Measurements from ENCODE around the gene KCNC1.

Gene KCNC1

DNA sequence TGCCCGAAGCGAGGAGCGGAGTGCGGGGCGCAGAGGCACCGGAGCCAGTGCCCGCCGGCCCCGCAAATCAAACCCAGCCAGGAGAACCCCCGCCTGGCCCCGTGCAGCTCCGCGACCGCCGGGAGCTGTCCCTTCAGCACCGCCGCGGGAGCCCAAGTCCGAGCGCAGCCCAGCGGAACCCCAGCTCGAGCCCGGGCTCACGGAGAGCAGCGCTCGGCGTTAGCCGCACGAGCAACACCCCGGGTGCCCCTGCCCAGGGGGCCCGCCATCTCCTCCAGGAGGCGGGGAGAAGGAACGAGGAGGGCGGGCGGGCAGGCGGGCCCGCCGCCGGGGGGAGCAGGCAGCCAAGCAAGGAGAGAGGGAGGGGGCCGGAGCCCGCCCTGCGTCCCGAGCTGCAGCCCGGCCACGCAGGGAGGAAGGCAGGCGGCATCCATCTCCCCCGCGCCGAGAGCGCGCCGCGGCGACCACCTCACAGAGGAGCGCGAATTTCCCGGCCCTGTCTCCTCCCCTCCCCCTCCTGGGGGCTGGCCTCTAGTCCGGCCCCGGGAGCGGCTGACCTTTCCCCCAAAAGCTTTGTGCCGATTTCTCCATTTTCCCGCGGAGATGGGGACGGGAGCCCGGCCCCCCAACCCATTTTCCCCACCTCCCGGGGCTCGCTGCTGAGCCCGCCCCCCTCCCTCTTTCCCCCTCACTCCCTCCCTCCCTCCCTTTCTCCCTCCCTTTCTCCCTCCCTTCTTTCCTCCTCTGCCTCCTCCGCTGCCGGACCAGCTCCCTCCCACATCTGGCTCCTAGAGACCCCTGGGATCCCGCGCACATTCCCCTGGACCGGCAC lies 621 bp downstream of the KCNC1 start:
- H3K4me1 ChIP-seq (ENCODE audit: control insufficient read depth, insufficient read depth, low read length): peaks cover 8% of the 10 kb centered on the region
- peaks cover 71% of the 10 kb centered on the region for H3K27me3 ChIP-seq (ENCODE audit: control insufficient read depth, insufficient read depth, low read length)
- H3K9me3 ChIP-seq (ENCODE audit: control insufficient read depth, low read length): no peaks in the 10 kb centered on the region
- H3K36me3 ChIP-seq (ENCODE audit: control insufficient read depth, insufficient read depth, low read length): no peaks in the 10 kb centered on the region
- H3K9ac ChIP-seq (ENCODE audit: low read length): no peak overlapping the region
- H3K4me3 ChIP-seq (ENCODE audit: low read length): no peak overlapping the region

DNA sequence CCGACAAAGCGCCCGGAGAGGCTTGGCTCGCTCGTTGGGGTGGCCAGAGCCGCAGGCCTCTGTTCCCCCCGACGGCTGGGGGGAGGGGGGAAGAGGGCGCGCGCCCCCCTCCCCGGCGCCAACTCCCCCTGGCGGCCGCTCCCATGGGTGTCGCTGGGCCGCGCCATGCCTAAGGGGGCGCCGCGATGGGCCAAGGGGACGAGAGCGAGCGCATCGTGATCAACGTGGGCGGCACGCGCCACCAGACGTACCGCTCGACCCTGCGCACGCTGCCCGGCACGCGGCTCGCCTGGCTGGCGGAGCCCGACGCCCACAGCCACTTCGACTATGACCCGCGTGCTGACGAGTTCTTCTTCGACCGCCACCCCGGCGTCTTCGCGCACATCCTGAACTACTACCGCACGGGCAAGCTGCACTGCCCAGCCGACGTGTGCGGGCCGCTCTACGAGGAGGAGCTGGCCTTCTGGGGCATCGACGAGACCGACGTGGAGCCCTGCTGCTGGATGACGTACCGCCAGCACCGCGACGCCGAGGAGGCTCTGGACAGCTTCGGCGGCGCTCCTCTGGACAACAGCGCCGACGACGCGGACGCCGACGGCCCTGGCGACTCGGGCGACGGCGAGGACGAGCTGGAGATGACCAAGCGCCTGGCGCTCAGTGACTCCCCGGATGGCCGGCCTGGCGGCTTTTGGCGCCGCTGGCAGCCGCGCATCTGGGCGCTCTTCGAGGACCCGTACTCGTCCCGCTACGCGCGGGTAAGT lies 1.4 kb downstream of the KCNC1 start:
- no peak overlapping the region for H3K9ac ChIP-seq (ENCODE audit: low read length)
- no peaks in the 10 kb centered on the region for H3K36me3 ChIP-seq (ENCODE audit: control insufficient read depth, insufficient read depth, low read length)
- H3K9me3 ChIP-seq (ENCODE audit: control insufficient read depth, low read length): no peaks in the 10 kb centered on the region
- no peak overlapping the region for H3K4me3 ChIP-seq (ENCODE audit: low read length)
- peaks cover 75% of the 10 kb centered on the region for H3K27me3 ChIP-seq (ENCODE audit: control insufficient read depth, insufficient read depth, low read length)
- peaks cover 8% of the 10 kb centered on the region for H3K4me1 ChIP-seq (ENCODE audit: control insufficient read depth, insufficient read depth, low read length)

DNA sequence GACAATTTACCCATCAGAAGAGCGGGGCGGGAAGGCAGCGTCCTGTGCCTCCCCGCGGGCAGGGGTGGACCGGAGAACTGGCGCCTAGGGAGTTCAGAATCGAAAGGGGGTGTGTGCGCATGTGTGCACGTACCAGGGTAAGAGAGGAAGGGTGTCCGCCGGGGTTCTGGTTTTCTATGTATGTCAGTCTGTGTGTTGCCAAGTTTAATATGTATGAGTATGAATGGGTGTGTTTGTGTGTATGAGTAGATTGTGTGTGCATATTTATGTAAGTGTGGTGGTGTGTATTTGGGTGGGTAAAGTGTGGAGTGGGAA lies 2.0 kb downstream of the KCNC1 start:
- Histone ChIP-seq H3K4me3 (ENCODE audit: low read length) (no peak overlapping the region), H3K9ac (ENCODE audit: low read length) (no peak overlapping the region), H3K27me3 (ENCODE audit: control insufficient read depth, insufficient read depth, low read length) (peaks cover 75% of the 10 kb centered on the region), H3K4me1 (ENCODE audit: control insufficient read depth, insufficient read depth, low read length) (peaks cover 8% of the 10 kb centered on the region), H3K36me3 (ENCODE audit: control insufficient read depth, insufficient read depth, low read length) (no peaks in the 10 kb centered on the region), H3K9me3 (ENCODE audit: control insufficient read depth, low read length) (no peaks in the 10 kb centered on the region)

DNA sequence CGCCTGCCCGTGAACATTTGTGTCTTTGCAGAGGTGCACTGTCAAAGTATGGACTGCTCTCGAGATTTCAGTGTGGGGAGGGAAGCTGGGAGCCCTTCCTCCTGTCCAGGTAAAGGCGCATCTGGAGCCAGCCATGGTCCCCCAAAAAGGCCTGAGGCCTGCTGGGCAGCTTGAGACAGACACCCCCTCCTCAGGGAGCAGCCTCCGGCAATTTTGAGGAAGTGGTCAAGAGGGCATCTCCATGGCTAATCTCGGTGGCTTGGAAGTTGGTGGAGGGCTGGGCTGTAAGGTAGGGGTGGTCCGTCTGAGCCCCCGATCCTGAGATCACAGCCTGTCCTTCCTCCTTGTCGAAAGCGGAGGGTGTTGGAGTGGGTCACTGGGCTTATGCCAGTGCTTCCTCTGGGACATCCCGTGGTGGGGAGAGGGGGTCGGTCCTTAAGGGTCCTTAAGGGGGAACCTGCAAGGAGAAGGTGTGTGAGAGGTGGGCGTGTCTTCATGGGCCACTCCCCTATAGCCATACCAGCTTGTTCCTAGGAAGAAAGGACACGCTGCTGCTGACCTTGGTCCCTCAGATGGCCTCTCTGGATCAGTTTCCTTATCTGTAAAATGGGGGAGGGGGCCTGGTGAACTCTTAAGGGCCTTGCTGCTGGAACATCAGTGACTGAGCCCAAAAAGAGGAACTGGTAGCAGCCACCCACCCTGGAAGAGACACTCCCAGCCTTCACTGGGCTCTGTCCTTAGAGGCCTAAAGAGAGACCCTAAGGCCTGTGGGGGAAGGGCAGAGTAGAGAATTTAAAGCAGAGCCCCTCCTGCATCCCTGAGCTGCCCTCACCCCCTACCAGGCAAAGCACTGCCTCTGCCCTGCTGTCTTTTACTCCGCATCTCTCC lies 2.6 kb downstream of the KCNC1 start:
- Histone ChIP-seq H3K27me3 (ENCODE audit: control insufficient read depth, insufficient read depth, low read length) (peaks cover 74% of the 10 kb centered on the region), H3K4me1 (ENCODE audit: control insufficient read depth, insufficient read depth, low read length) (peaks cover 8% of the 10 kb centered on the region), H3K36me3 (ENCODE audit: control insufficient read depth, insufficient read depth, low read length) (no peaks in the 10 kb centered on the region), H3K9me3 (ENCODE audit: control insufficient read depth, low read length) (no peaks in the 10 kb centered on the region), H3K4me3 (ENCODE audit: low read length) (no peak overlapping the region), H3K9ac (ENCODE audit: low read length) (no peak overlapping the region)

DNA sequence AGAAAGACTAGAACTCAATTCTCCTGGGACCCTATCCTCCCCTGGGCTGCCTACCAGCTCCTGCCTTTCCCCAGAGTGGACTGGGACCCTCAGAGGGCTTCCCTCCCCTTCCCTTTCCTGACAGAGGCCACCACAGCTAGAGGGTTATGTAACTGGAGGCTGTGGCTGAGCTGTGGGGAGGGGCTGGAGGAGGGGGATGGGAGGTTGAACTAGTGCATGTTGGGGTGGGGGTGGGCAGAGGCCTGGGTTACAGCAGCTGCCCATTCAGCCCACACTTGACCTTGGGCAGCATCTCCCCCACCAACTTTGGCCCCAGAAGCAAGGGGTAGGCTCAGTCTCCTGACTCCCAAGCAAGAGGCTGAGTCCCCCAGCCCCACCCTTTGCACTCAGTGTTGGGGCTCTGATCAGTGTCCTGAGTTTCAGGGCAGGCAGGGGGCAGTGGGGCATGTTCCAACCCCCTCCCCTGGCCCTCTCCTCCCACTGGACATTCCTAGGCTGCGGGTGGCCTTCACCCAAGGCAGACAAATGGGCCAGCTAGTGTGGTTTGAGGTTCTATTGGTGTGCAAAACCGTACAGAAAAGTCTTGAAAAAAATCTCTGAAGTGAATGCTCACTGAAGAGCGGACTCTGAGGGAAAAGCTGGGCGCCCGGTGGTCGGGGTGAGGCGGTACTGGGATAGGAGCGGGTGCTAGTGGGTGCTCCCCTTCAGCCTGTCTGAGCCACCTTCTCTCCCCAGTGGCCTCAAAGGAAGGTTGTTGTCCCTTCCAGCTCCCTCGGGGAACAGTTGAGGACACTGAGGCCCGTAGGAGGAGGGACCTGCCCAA lies 3.8 kb downstream of the KCNC1 start:
- Histone ChIP-seq H3K9ac (ENCODE audit: low read length) (no peak overlapping the region), H3K27me3 (ENCODE audit: control insufficient read depth, insufficient read depth, low read length) (peaks cover 62% of the 10 kb centered on the region), H3K9me3 (ENCODE audit: control insufficient read depth, low read length) (no peaks in the 10 kb centered on the region), H3K4me1 (ENCODE audit: control insufficient read depth, insufficient read depth, low read length) (peaks cover 8% of the 10 kb centered on the region), H3K4me3 (ENCODE audit: low read length) (no peak overlapping the region), H3K36me3 (ENCODE audit: control insufficient read depth, insufficient read depth, low read length) (no peaks in the 10 kb centered on the region)

DNA sequence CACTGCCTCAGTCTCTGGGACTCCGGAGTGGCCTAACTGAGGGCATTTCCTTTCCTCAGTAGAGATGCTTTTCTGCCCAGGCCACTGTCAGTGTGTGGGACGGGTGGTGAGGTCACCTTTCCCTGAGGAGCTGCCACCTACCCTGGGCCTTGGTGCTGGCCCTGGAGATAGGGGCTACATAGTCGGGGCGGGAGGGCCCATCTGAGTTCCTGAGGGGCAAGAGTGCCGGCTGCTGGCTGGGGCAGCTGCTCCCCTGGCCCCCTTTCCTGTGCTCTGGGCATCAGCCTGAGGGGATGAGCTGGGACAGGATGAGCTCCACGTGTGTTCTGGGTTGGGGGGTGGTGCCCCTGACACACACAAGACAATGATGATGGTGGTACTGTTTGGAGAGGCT lies 5.4 kb downstream of the KCNC1 start:
- Histone ChIP-seq H3K4me3 (ENCODE audit: low read length) (no peak overlapping the region), H3K27me3 (ENCODE audit: control insufficient read depth, insufficient read depth, low read length) (peaks cover 50% of the 10 kb centered on the region)

DNA sequence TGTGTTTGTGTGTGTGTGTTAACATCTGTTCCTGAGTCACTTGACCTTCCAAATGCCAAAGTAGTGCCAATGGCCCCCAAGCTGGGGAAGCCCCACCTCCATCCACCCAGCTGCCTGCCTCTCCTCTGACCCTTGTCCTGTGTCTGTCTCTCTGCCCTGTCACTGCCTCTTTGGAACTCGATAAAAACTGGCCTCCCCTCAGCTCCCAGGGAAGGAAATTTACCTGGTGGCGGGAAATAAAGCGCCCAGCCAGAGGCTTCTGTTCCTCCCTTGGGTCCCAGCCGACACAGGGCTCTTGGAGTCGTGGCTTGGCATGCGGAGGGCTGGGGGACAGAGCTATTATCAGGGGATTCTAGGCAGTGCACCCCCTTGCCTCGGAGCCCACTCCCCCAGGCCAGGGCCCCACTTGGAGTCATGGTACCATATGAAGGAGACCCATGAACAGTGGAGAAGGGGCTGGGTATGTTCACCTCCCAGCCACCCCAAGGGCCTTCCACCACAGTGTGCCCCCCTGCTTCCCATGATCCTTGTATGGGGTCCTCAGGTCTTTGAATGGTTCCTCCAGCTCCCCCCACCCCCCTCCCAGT lies 6.2 kb downstream of the KCNC1 start:
- peaks cover 48% of the 10 kb centered on the region for H3K27me3 ChIP-seq (ENCODE audit: control insufficient read depth, insufficient read depth, low read length)
- H3K9me3 ChIP-seq (ENCODE audit: control insufficient read depth, low read length): no peaks in the 10 kb centered on the region
- no peak overlapping the region for H3K4me3 ChIP-seq (ENCODE audit: low read length)
- no peaks in the 10 kb centered on the region for H3K36me3 ChIP-seq (ENCODE audit: control insufficient read depth, insufficient read depth, low read length)
- H3K4me1 ChIP-seq (ENCODE audit: control insufficient read depth, insufficient read depth, low read length): no peaks in the 10 kb centered on the region
- H3K9ac ChIP-seq (ENCODE audit: low read length): no peak overlapping the region

More for the DNA sequence above, 5.4 kb downstream of the KCNC1 start:
- Histone ChIP-seq H3K9me3 (ENCODE audit: control insufficient read depth, low read length) (no peaks in the 10 kb centered on the region), H3K9ac (ENCODE audit: low read length) (no peak overlapping the region), H3K36me3 (ENCODE audit: control insufficient read depth, insufficient read depth, low read length) (no peaks in the 10 kb centered on the region), H3K4me1 (ENCODE audit: control insufficient read depth, insufficient read depth, low read length) (no peaks in the 10 kb centered on the region)

DNA sequence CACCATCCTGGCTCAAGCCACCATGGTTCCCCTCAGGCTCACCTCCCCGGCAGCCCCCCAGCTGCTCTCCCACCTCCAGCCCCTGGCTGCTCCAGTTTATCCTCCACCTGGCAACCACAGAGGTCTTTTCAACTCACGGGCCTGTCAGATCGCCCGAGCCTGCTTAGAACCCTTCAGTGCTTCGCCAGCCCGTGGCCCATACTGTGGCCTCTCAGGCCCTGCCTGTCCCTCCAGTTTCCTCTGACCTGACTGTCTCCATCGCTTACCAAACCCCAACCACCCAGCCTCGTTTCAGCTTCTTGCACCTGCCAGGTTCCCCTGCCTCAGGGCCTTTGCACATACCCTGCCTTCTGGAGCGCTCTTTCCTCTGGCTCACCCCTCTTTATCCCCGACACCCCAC lies 6.9 kb downstream of the KCNC1 start:
- Histone ChIP-seq H3K9me3 (ENCODE audit: control insufficient read depth, low read length) (no peaks in the 10 kb centered on the region), H3K36me3 (ENCODE audit: control insufficient read depth, insufficient read depth, low read length) (no peaks in the 10 kb centered on the region), H3K9ac (ENCODE audit: low read length) (no peak overlapping the region), H3K4me1 (ENCODE audit: control insufficient read depth, insufficient read depth, low read length) (no peaks in the 10 kb centered on the region), H3K27me3 (ENCODE audit: control insufficient read depth, insufficient read depth, low read length) (peaks cover 40% of the 10 kb centered on the region), H3K4me3 (ENCODE audit: low read length) (no peak overlapping the region)

DNA sequence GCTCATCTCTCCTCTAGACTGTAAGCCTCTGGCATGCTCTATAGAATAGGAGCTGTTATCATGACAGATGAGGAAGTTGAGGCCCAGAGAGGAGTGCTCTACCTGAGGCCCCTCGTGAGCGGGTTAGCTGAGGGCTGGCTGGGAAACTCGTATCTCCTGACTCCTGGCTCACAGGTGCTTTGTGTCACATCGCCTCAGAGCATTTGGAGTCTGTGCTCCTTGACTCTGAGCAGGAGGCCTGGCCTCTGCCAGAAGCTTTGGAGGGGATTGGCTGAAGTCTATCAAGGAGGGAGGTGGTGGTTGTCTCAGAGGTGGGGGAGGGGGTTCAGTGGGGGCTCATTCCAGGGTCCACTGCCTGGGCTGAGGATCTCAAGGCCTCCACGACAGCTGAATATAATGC lies 7.4 kb downstream of the KCNC1 start:
- Histone ChIP-seq H3K27me3 (ENCODE audit: control insufficient read depth, insufficient read depth, low read length) (peaks cover 35% of the 10 kb centered on the region), H3K4me1 (ENCODE audit: control insufficient read depth, insufficient read depth, low read length) (no peaks in the 10 kb centered on the region), H3K4me3 (ENCODE audit: low read length) (no peak overlapping the region), H3K9me3 (ENCODE audit: control insufficient read depth, low read length) (no peaks in the 10 kb centered on the region), H3K9ac (ENCODE audit: low read length) (no peak overlapping the region), H3K36me3 (ENCODE audit: control insufficient read depth, insufficient read depth, low read length) (no peaks in the 10 kb centered on the region)

DNA sequence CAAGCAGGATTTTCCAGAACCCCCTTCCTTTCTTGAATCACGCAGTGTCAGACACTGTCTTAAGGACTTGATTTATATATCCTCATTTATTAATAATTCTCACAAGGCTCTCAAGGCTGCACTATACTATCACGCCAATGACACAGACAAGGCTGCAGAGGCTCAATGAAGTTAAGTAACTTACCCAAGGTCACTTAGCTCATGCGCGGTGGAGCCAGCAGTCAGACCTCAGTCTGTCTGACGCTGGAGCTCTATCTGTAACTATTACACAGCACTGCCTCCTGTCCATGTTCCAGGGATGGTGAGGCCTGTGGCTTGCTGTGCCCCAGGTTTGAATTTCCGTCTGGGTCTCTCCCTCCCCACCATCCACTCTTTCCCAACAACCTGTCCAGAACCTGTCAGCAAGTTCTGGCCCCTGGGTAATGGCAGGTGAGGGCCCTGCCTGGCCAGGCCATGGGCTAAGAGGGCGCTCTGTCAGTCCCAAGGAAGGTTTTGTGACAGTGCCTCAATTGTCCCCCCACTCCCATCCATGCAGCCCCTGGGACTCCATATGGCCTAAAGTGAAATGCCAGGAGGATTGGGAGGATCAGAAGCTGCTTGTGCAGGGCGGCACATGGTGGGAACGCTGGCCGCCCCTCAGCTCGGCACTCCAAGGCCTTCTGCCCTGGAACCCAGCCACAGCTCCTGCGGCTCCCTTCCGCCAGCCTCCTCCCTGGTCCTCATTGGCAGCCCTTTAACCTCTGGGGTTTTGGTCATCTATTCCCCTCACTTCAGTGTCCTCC lies 8.6 kb downstream of the KCNC1 start:
- Histone ChIP-seq H3K27me3 (ENCODE audit: control insufficient read depth, insufficient read depth, low read length) (peaks cover 23% of the 10 kb centered on the region), H3K4me1 (ENCODE audit: control insufficient read depth, insufficient read depth, low read length) (no peaks in the 10 kb centered on the region), H3K9ac (ENCODE audit: low read length) (no peak overlapping the region), H3K9me3 (ENCODE audit: control insufficient read depth, low read length) (no peaks in the 10 kb centered on the region), H3K36me3 (ENCODE audit: control insufficient read depth, insufficient read depth, low read length) (no peaks in the 10 kb centered on the region), H3K4me3 (ENCODE audit: low read length) (no peak overlapping the region)

DNA sequence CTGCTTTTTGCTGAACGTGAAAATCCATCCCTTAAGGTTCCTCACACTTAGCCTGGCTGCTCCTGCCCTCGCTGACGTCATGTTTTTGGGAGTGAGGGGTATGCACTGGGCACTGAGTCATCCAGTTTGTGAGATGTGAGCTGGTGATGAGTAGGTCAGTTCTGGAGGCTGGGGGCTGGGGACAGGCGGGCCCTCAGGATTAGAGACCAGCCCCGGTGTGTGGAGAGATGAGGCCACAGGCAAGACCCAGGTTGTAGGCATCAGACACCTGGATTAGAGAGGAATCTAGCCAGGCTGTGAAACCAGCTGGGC lies 9.2 kb downstream of the KCNC1 start:
- Histone ChIP-seq H3K36me3 (ENCODE audit: control insufficient read depth, insufficient read depth, low read length) (no peaks in the 10 kb centered on the region), H3K9me3 (ENCODE audit: control insufficient read depth, low read length) (no peaks in the 10 kb centered on the region), H3K9ac (ENCODE audit: low read length) (no peak overlapping the region), H3K4me1 (ENCODE audit: control insufficient read depth, insufficient read depth, low read length) (no peaks in the 10 kb centered on the region), H3K27me3 (ENCODE audit: control insufficient read depth, insufficient read depth, low read length) (peaks cover 18% of the 10 kb centered on the region), H3K4me3 (ENCODE audit: low read length) (no peak overlapping the region)

All from mucosa of stomach (tissue), 1 donor.